HCT116 (cell line): ENCODE data around the gene TTYH1. TPM values are rescaled to one million over a fixed set of nuclear protein-coding genes. Genes with fewer than 3 reads are reported as not detected.

ENCODE experiments used
- ATAC-seq: fragments of 200-7000 bp; cut with Tn5 transposase; 2 replicates; pipeline ENCODE4 v1.9.1; 2020; ENCODE audit warnings: mild to moderate bottlenecking, moderate library complexity
- BruUV-seq: library from RNA; stranded (reverse); fragments of 400-500 nt; replicated peaks from 2 replicates; lab custom pipeline; 2021; lab: Mats Ljungman, UMichigan
- CTCF ChIA-PET: fragments of 300-600 bp; sonication (Branson Sonifier 250); formaldehyde crosslinking; loops from one replicate; lab custom pipeline; 2021; ENCODE audit warnings: antibody characterized with exemption; lab: Charles Lee
- POLR2A ChIA-PET: fragments of 300-600, 350-600 bp; sonication (Branson Sonifier 250); formaldehyde crosslinking; loops from one replicate; lab custom pipeline; 2021; ENCODE audit warnings: antibody characterized with exemption; lab: Charles Lee
- RAD21 ChIA-PET, 2 experiments: fragments of 300-600 bp; sonication (Branson Sonifier 250); formaldehyde crosslinking; loops; one replicate each; lab custom pipeline; 2023; ENCODE audit warnings: low total read pairs in 2 of 2; ENCODE audit not compliant: uncharacterized antibody in 2 of 2, unreplicated experiment in 2 of 2, low non-redundant PET in 1 of 2; lab: Charles Lee
- DNase-seq: peaks from one replicate; pipeline ENCODE4 v3.0.0-alpha.2; 2010; ENCODE audit warnings: low read depth, low spot score
- H2AFZ ChIP-seq: fragments of 200-600 bp; shearing (Covaris generic), sonication (generic); 2 replicates; pipeline ENCODE4 v1.6.1; 2017; ENCODE audit warnings: low read depth, mixed run types, mixed read lengths, antibody characterized with exemption, low read length; ENCODE audit not compliant: poor library complexity, severe bottlenecking
- H3K27ac ChIP-seq: 2 replicates; pipeline ENCODE4 v1.5.1; 2012; ENCODE audit warnings: low read depth, low read length
- H3K27me3 ChIP-seq: fragments of 200-600 bp; sonication (generic); 2 replicates; pipeline ENCODE4 v1.6.1; 2016; ENCODE audit warnings: mixed run types, low read length, mixed read lengths; ENCODE audit not compliant: insufficient read depth
- H3K36me3 ChIP-seq, 2 experiments: fragments of 200-500 bp in 1 of 2; fragments of 200-600 bp in 1 of 2; sonication (Bioruptor generic) in 1 of 2; sonication (generic) in 1 of 2; 2 replicates each; pipeline versions ENCODE4 v1.5.1 to v1.6.1; 2014 to 2016; ENCODE audit warnings: low read length in 2 of 2, inconsistent platforms in 1 of 2, mixed read lengths in 1 of 2, mixed run types in 1 of 2; ENCODE audit not compliant: insufficient read depth in 2 of 2, control insufficient read depth in 1 of 2
- H3K4me1 ChIP-seq, 2 experiments: fragments of 200-600 bp in 1 of 2; sonication (generic) in 1 of 2; 2 replicates each; pipeline versions ENCODE4 v1.5.1 to v1.6.1; 2012 to 2017; ENCODE audit warnings: low read length in 2 of 2, inconsistent platforms in 1 of 2, mild to moderate bottlenecking in 1 of 2, mixed read lengths in 1 of 2, mixed run types in 1 of 2, moderate library complexity in 1 of 2; ENCODE audit not compliant: insufficient read depth in 2 of 2, control insufficient read depth in 1 of 2
- H3K4me2 ChIP-seq: fragments of 200-600 bp; sonication (generic); 2 replicates; pipeline ENCODE4 v1.6.1; 2017; ENCODE audit warnings: mixed run types, low read length, mixed read lengths
- H3K4me3 ChIP-seq, 2 experiments: fragments of 200-600 bp in 1 of 2; sonication (generic) in 1 of 2; replicated peaks in 1 of 2; 2 replicates each; pipeline ENCODE4 v1.5.1; 2011 to 2016; ENCODE audit warnings: low read length in 2 of 2, control low read depth in 1 of 2, low read depth in 1 of 2, mild to moderate bottlenecking in 1 of 2, mixed read lengths in 1 of 2, mixed run types in 1 of 2
- H3K79me2 ChIP-seq: fragments of 200-600 bp; sonication (generic); 2 replicates; pipeline ENCODE4 v1.6.1; 2017; ENCODE audit warnings: mild to moderate bottlenecking, mixed run types, low read length, moderate library complexity, mixed read lengths; ENCODE audit not compliant: insufficient read depth
- H3K9ac ChIP-seq: fragments of 200-600 bp; sonication (generic); 2 replicates; pipeline ENCODE4 v1.6.1; 2016; ENCODE audit warnings: low read length, mixed read lengths
- H3K9me2 ChIP-seq: fragments of 200-600 bp; sonication (generic), shearing (Covaris generic); 2 replicates; pipeline ENCODE4 v1.6.1; 2017; ENCODE audit warnings: mixed run types, mild to moderate bottlenecking, moderate library complexity; ENCODE audit not compliant: insufficient read depth
- H3K9me3 ChIP-seq, 2 experiments: fragments of 200-500 bp in 1 of 2; fragments of 200-600 bp in 1 of 2; sonication (Bioruptor generic) in 1 of 2; sonication (generic) in 1 of 2; 2 replicates each; pipeline ENCODE4 v1.6.1; 2014 to 2017; ENCODE audit warnings: low read length in 2 of 2, mixed read lengths in 2 of 2, inconsistent platforms in 1 of 2, low read depth in 1 of 2, mild to moderate bottlenecking in 1 of 2, mixed run types in 1 of 2, moderate library complexity in 1 of 2; ENCODE audit not compliant: control insufficient read depth in 1 of 2, insufficient read depth in 1 of 2
- H4K20me1 ChIP-seq: fragments of 200-600 bp; sonication (generic), shearing (Covaris generic); 2 replicates; pipeline ENCODE4 v1.6.1; 2017; ENCODE audit warnings: mixed run types, mild to moderate bottlenecking, moderate library complexity; ENCODE audit not compliant: insufficient read depth
- CBX3 ChIP-seq: IDR thresholded peaks from 2 replicates; pipeline ENCODE4 v1.6.1; 2012; ENCODE audit warnings: low read depth
- EGR1 ChIP-seq: IDR thresholded peaks from 2 replicates; pipeline ENCODE4 v1.6.1; 2012; ENCODE audit warnings: low read depth
- ELF1 ChIP-seq: IDR thresholded peaks from 2 replicates; pipeline ENCODE4 v1.6.1; 2012; ENCODE audit warnings: low read depth, borderline replicate concordance
- EZH2 ChIP-seq: fragments of 200-600 bp; sonication (generic); IDR thresholded peaks from 2 replicates; pipeline ENCODE4 v1.6.1; 2017; ENCODE audit warnings: antibody characterized with exemption, mixed run types
- EZH2phosphoT487 ChIP-seq: fragments of 200-600 bp; IDR thresholded peaks from 2 replicates; pipeline ENCODE4 v1.6.1; 2018; ENCODE audit warnings: antibody characterized with exemption, borderline replicate concordance
- JUND ChIP-seq: IDR thresholded peaks from 2 replicates; pipeline ENCODE4 v1.6.1; 2012
- POLR2A ChIP-seq: IDR thresholded peaks from 2 replicates; pipeline ENCODE4 v1.7.0; 2011; ENCODE audit warnings: borderline replicate concordance; ENCODE audit not compliant: insufficient read depth, insufficient read length; ENCODE audit errors: extremely low read depth
- POLR2AphosphoS5 ChIP-seq: IDR thresholded peaks from 2 replicates; pipeline ENCODE4 v1.6.1; 2011; ENCODE audit warnings: mild to moderate bottlenecking, low read depth, low read length, moderate library complexity
- RAD21 ChIP-seq: IDR thresholded peaks from 2 replicates; pipeline ENCODE4 v1.6.1; 2012; ENCODE audit warnings: low read depth, mild to moderate bottlenecking
- SP1 ChIP-seq: IDR thresholded peaks from 2 replicates; pipeline ENCODE4 v1.6.1; 2012; ENCODE audit warnings: low read depth
- SRF ChIP-seq: IDR thresholded peaks from 2 replicates; pipeline ENCODE4 v1.6.1; 2012; ENCODE audit warnings: low read depth
- TCF7L2 ChIP-seq: IDR thresholded peaks from 2 replicates; pipeline ENCODE4 v1.7.0; 2011; ENCODE audit warnings: borderline replicate concordance, inconsistent platforms; ENCODE audit not compliant: insufficient read depth, insufficient read length; ENCODE audit errors: extremely low read depth
- YY1 ChIP-seq: IDR thresholded peaks from 2 replicates; pipeline ENCODE4 v1.6.1; 2011; ENCODE audit warnings: low read length, low read depth, moderate library complexity, mild to moderate bottlenecking; ENCODE audit not compliant: insufficient replicate concordance; ENCODE audit errors: extremely low read depth
- ZFX ChIP-seq: fragments of 450-650 bp; IDR thresholded peaks from 2 replicates; pipeline ENCODE4 v1.6.1; 2017
- intact Hi-C: fragments of 100-400 bp; cut with micrococcal nuclease; formaldehyde crosslinking; loops from 2 replicates; pipeline ENCODE4 v1.10.0; 2022
- total RNA-seq: library from RNA; stranded (reverse); gene quantifications from one replicate; pipeline ENCODE4 v1.2.1, GENCODE V29; 2021; ENCODE audit not compliant: unreplicated experiment
- TF ChIP-seq, protein P1 (sequence below): IDR thresholded peaks from 2 replicates; pipeline ENCODE4 v1.6.1; 2012
- TF ChIP-seq, protein P2 (sequence below): IDR thresholded peaks from 2 replicates; pipeline ENCODE4 v1.6.1; 2011; ENCODE audit warnings: mild to moderate bottlenecking, low read length, moderate library complexity; ENCODE audit not compliant: insufficient replicate concordance; ENCODE audit errors: extremely low read depth
- TF ChIP-seq, protein P3 (sequence below): IDR thresholded peaks from 2 replicates; pipeline ENCODE4 v1.6.1; 2012
- TF ChIP-seq, protein P4 (sequence below): IDR thresholded peaks from 2 replicates; pipeline ENCODE4 v1.6.1; 2012; ENCODE audit warnings: low read depth

Gene TTYH1
- total RNA-seq, 1 experiment from 2014 or later = 0.37 TPM

DNA sequence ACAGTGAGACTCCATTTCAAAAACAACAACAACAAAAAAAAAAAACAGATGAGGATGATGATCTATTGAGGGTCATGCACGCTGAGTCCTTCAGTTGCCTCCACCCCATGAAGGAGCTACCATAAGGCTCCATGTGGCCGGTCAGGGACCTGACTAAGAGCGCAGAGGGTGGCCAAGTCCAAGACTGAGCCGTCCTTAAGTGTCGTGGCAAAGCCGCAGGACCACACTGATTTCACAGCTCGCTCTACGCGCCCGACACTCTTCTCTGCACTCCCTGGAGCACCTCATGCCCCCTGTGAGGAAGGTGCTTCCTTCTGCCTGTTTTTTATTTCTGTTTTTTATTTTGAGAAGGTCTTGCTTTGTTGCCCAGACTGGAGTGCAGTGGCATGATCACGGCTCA lies 12.3 kb downstream of the TTYH1 start:
- TF ChIP-seq, protein P1, sequence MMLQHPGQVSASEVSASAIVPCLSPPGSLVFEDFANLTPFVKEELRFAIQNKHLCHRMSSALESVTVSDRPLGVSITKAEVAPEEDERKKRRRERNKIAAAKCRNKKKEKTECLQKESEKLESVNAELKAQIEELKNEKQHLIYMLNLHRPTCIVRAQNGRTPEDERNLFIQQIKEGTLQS = no peak
- TF ChIP-seq, protein P2, sequence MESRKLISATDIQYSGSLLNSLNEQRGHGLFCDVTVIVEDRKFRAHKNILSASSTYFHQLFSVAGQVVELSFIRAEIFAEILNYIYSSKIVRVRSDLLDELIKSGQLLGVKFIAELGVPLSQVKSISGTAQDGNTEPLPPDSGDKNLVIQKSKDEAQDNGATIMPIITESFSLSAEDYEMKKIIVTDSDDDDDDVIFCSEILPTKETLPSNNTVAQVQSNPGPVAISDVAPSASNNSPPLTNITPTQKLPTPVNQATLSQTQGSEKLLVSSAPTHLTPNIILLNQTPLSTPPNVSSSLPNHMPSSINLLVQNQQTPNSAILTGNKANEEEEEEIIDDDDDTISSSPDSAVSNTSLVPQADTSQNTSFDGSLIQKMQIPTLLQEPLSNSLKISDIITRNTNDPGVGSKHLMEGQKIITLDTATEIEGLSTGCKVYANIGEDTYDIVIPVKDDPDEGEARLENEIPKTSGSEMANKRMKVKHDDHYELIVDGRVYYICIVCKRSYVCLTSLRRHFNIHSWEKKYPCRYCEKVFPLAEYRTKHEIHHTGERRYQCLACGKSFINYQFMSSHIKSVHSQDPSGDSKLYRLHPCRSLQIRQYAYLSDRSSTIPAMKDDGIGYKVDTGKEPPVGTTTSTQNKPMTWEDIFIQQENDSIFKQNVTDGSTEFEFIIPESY = no peak
- TF ChIP-seq SP1 = no peak
- no peak for TF ChIP-seq RAD21
- TF ChIP-seq SRF = no peak
- TF ChIP-seq, protein P3, sequence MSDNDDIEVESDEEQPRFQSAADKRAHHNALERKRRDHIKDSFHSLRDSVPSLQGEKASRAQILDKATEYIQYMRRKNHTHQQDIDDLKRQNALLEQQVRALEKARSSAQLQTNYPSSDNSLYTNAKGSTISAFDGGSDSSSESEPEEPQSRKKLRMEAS = no peak
- no peak for TF ChIP-seq YY1
- TF ChIP-seq EZH2phosphoT487 = no peak
- TF ChIP-seq, protein P4, sequence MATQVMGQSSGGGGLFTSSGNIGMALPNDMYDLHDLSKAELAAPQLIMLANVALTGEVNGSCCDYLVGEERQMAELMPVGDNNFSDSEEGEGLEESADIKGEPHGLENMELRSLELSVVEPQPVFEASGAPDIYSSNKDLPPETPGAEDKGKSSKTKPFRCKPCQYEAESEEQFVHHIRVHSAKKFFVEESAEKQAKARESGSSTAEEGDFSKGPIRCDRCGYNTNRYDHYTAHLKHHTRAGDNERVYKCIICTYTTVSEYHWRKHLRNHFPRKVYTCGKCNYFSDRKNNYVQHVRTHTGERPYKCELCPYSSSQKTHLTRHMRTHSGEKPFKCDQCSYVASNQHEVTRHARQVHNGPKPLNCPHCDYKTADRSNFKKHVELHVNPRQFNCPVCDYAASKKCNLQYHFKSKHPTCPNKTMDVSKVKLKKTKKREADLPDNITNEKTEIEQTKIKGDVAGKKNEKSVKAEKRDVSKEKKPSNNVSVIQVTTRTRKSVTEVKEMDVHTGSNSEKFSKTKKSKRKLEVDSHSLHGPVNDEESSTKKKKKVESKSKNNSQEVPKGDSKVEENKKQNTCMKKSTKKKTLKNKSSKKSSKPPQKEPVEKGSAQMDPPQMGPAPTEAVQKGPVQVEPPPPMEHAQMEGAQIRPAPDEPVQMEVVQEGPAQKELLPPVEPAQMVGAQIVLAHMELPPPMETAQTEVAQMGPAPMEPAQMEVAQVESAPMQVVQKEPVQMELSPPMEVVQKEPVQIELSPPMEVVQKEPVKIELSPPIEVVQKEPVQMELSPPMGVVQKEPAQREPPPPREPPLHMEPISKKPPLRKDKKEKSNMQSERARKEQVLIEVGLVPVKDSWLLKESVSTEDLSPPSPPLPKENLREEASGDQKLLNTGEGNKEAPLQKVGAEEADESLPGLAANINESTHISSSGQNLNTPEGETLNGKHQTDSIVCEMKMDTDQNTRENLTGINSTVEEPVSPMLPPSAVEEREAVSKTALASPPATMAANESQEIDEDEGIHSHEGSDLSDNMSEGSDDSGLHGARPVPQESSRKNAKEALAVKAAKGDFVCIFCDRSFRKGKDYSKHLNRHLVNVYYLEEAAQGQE = no peak
- TF ChIP-seq JUND = no peak
- TF ChIP-seq POLR2AphosphoS5 = no peak
- no peak for TF ChIP-seq TCF7L2
- TF ChIP-seq EGR1 = no peak
- no peak for TF ChIP-seq EZH2
- no peak for TF ChIP-seq ZFX
- no peak for TF ChIP-seq ELF1
- no peak for TF ChIP-seq POLR2A
- TF ChIP-seq CBX3 = no peak
- TF ChIP-seq, all 23 proteins: peak for 0
- Histone ChIP-seq H3K27me3 (no peaks in the 10 kb centered on the region), H3K4me2 (no peak overlapping the region), H3K4me1 (peaks cover 24 to 27% of the 10 kb centered on the region in 2 experiments), H3K27ac (no peak overlapping the region), H3K9ac (no peak overlapping the region), H3K9me2 (no peaks in the 10 kb centered on the region), H3K4me3 (no peak overlapping the region), H4K20me1 (no peaks in the 10 kb centered on the region), H3K36me3 (no peaks in the 10 kb centered on the region), H3K9me3 (no peaks in the 10 kb centered on the region), H3K79me2 (no peaks in the 10 kb centered on the region), H2AFZ (no peak overlapping the region)
- ChIA-PET RAD21 (no interaction called here), POLR2A (interaction anchor here (0.9 kb wide), 1 partner anchor 36 kb away, joined by 3 read pairs; the partner anchor contains the start of gene LENG9), CTCF (interaction anchor here (1.4 kb wide), 1 partner anchor 12 kb away, joined by 4 read pairs; no protein-coding TSS in a partner anchor)
- no TSS peak for BruUV-seq
- ATAC-seq (no peak), DNase-seq (no peak)
- intact Hi-C loops = no loop called here
